OCI-LY1 (cell line): Measurements from ENCODE around the gene ANP32A.

Source experiments
- H2AFZ ChIP-seq: fragments of 200-600 bp; sonication (generic), shearing (Covaris generic); 2 replicates; pipeline ENCODE4 v1.6.0; 2014; ENCODE audit warnings: antibody characterized with exemption, mild to moderate bottlenecking, low read length
- H3F3A ChIP-seq: fragments of 200-600 bp; sonication (generic), shearing (Covaris generic); 2 replicates; pipeline ENCODE4 v1.6.0; 2014; ENCODE audit warnings: mild to moderate bottlenecking, antibody characterized with exemption, low read length, moderate library complexity; ENCODE audit not compliant: insufficient read depth
- H3K27ac ChIP-seq: fragments of 200-600 bp; sonication (generic); 2 replicates; pipeline ENCODE4 v1.5.1; 2014; ENCODE audit warnings: low read length, mixed run types, mild to moderate bottlenecking, low read depth; ENCODE audit not compliant: poor library complexity, severe bottlenecking
- H3K27me3 ChIP-seq: fragments of 200-600 bp; sonication (generic); 2 replicates; pipeline ENCODE4 v1.6.0; 2014; ENCODE audit warnings: antibody characterized with exemption, mild to moderate bottlenecking, low read length, moderate library complexity; ENCODE audit not compliant: insufficient read depth
- H3K36me3 ChIP-seq: fragments of 200-600 bp; sonication (generic); 2 replicates; pipeline ENCODE4 v1.6.1; 2014; ENCODE audit warnings: mild to moderate bottlenecking, antibody characterized with exemption, low read length, moderate library complexity, mixed read lengths; ENCODE audit not compliant: insufficient read depth
- H3K4me1 ChIP-seq: fragments of 200-600 bp; sonication (generic); 2 replicates; pipeline ENCODE4 v1.5.1; 2014; ENCODE audit warnings: mild to moderate bottlenecking, low read length, moderate library complexity; ENCODE audit not compliant: insufficient read depth, severe bottlenecking
- H3K4me2 ChIP-seq: fragments of 200-600 bp; sonication (generic), shearing (Covaris generic); 2 replicates; pipeline ENCODE4 v1.6.1; 2014; ENCODE audit warnings: low read length
- H3K4me3 ChIP-seq: fragments of 200-600 bp; sonication (generic); 2 replicates; pipeline ENCODE4 v1.5.1; 2014; ENCODE audit warnings: low read length, low read depth, mild to moderate bottlenecking, mixed read lengths; ENCODE audit not compliant: poor library complexity, severe bottlenecking
- H3K79me2 ChIP-seq: fragments of 200-600 bp; shearing (Covaris generic); 2 replicates; pipeline ENCODE4 v1.6.1; 2016; ENCODE audit warnings: mixed run types, low read length, mixed read lengths; ENCODE audit not compliant: insufficient read depth
- H3K9ac ChIP-seq: fragments of 200-600 bp; sonication (generic), shearing (Covaris generic); 2 replicates; pipeline ENCODE4 v1.6.1; 2014; ENCODE audit warnings: mild to moderate bottlenecking, low read length, mixed read lengths
- H3K9me2 ChIP-seq: fragments of 200-600 bp; sonication (generic), shearing (Covaris generic); 2 replicates; pipeline ENCODE4 v1.6.1; 2014; ENCODE audit warnings: low read depth, mild to moderate bottlenecking, low read length, mixed read lengths
- H3K9me3 ChIP-seq: fragments of 200-600 bp; shearing (Covaris generic); 2 replicates; pipeline ENCODE4 v1.6.1; 2014; ENCODE audit warnings: low read length, mixed read lengths
- H4K20me1 ChIP-seq: fragments of 200-600 bp; sonication (generic), shearing (Covaris generic); 2 replicates; pipeline ENCODE4 v1.6.0; 2016; ENCODE audit warnings: mild to moderate bottlenecking, low read length; ENCODE audit not compliant: insufficient read depth
- CTCF ChIP-seq: fragments of 200-600 bp; sonication (generic), shearing (Covaris generic); IDR thresholded peaks from 2 replicates; pipeline ENCODE4 v1.5.1; 2017; ENCODE audit warnings: mild to moderate bottlenecking, antibody characterized with exemption, low read length, moderate library complexity, mixed read lengths
- EZH2 ChIP-seq: fragments of 200-600 bp; sonication (generic), shearing (Covaris generic); IDR thresholded peaks from 2 replicates; pipeline ENCODE4 v1.8.0; 2017; ENCODE audit warnings: borderline replicate concordance, mixed run types, mild to moderate bottlenecking, antibody characterized with exemption, low read length, moderate library complexity, mixed read lengths

Gene ANP32A

GRCh38 chr15:68767833-68768232 is 52.9 kb downstream of the ANP32A start:
- Histone ChIP-seq H3K4me2 (no peak overlapping the region), H3K9me3 (no peaks in the 10 kb centered on the region), H3K27ac (no peak overlapping the region), H3K36me3 (no peaks in the 10 kb centered on the region), H2AFZ (no peak overlapping the region), H3K9me2 (no peaks in the 10 kb centered on the region), H3K9ac (no peak overlapping the region), H3K4me3 (no peak overlapping the region), H4K20me1 (no peaks in the 10 kb centered on the region), H3K4me1 (no peaks in the 10 kb centered on the region), H3K79me2 (no peaks in the 10 kb centered on the region), H3K27me3 (0 out of 2 replicates have a peak, but pooled peaks cover 3% of the 10 kb centered on the region), H3F3A (no peaks in the 10 kb centered on the region)
- no peak for TF ChIP-seq EZH2
- no peak for TF ChIP-seq CTCF

- Histone ChIP-seq H4K20me1 (no peaks in the 10 kb centered on the region), H3K27ac (no peak overlapping the region), H3F3A (no peaks in the 10 kb centered on the region), H3K4me3 (no peak overlapping the region), H3K9me2 (no peaks in the 10 kb centered on the region), H3K4me2 (no peak overlapping the region), H3K4me1 (no peaks in the 10 kb centered on the region), H2AFZ (no peak overlapping the region), H3K36me3 (no peaks in the 10 kb centered on the region), H3K9me3 (no peaks in the 10 kb centered on the region), H3K27me3 (no peaks in the 10 kb centered on the region), H3K9ac (no peak overlapping the region), H3K79me2 (no peaks in the 10 kb centered on the region)
- TF ChIP-seq EZH2 (no peak), CTCF (no peak)
Measured at GRCh38 chr15:68765602-68766368, 54.9 kb downstream of the ANP32A start.

GRCh38 chr15:68764090-68764489 is 56.6 kb downstream of the ANP32A start:
- Histone ChIP-seq H3K36me3 (no peaks in the 10 kb centered on the region), H3K27me3 (no peaks in the 10 kb centered on the region), H3K9me2 (no peaks in the 10 kb centered on the region), H3K4me3 (no peak overlapping the region), H3K27ac (no peak overlapping the region), H3K4me2 (no peak overlapping the region), H2AFZ (no peak overlapping the region), H3K4me1 (no peaks in the 10 kb centered on the region), H3K79me2 (no peaks in the 10 kb centered on the region), H3K9ac (no peak overlapping the region), H4K20me1 (no peaks in the 10 kb centered on the region), H3F3A (no peaks in the 10 kb centered on the region), H3K9me3 (no peaks in the 10 kb centered on the region)
- TF ChIP-seq EZH2 (no peak), CTCF (no peak)
